Activated CD8-positive, alpha-beta memory T cell treated with anti-CD3 and anti-CD28 coated beads for 1 hour (primary cell): Measurements from ENCODE around the gene SLC22A6.
A peak's percentile ranks its signal among the peaks of the same experiment; 100 is the strongest.

Source experiments
- DNase-seq, 2 donors: peaks; one replicate each; pipeline ENCODE4 v3.0.0-alpha.2; 2020; ENCODE audit warnings: low read depth in 1 of 2; ENCODE audit errors: extremely low read depth in 1 of 2

The SLC22A6 gene, protein sequence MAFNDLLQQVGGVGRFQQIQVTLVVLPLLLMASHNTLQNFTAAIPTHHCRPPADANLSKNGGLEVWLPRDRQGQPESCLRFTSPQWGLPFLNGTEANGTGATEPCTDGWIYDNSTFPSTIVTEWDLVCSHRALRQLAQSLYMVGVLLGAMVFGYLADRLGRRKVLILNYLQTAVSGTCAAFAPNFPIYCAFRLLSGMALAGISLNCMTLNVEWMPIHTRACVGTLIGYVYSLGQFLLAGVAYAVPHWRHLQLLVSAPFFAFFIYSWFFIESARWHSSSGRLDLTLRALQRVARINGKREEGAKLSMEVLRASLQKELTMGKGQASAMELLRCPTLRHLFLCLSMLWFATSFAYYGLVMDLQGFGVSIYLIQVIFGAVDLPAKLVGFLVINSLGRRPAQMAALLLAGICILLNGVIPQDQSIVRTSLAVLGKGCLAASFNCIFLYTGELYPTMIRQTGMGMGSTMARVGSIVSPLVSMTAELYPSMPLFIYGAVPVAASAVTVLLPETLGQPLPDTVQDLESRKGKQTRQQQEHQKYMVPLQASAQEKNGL

DNA sequence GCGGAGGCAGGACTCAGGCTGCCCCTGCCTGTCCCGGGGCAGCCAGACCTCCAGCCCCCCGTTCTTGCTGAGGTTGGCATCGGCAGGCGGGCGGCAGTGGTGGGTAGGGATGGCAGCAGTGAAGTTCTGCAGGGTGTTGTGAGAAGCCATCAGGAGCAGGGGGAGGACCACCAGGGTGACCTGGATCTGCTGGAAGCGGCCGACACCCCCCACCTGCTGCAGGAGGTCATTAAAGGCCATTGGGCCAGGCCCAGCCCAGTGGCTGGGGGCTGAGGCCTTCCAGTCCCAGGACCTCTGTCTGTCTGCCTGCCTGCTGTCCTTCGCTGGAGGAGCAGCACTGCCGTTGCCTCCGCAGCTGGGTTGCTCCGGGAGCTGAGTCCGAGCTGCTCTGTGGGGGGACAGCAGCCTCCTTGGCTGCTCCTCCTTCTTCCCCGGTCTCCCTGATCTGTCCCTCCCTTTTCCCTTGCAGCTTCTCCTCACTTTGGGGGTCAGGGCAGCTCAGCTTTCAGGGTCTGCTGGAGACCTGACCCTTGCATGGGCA lies at the start of gene SLC22A6:
TSS of gene SLC22A6 (minus strand) at position 517 of the 541 bp plus-strand sequence. CDS start at position 240, 277 bp downstream.
- DNase-seq: no peak

DNA sequence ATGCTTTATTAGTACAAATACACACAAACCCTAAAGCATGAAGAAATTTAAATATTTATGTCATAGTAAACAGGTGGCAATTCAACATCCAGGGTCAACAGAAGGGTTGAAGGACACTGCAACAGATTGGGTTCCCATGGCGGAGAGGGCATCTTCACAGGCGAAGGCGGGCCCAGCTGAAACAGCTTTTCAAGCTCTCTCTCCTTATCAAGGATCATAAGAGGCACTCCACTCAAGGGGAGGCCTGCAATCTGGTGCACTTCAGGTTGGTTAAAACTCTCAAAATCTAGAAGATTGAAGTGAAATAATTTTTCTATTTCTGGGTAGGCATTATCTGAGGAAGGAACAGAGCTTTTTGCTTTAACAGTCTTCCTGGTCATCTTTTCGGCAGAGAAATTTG lies 47.7 kb upstream of the SLC22A6 start:
- DNase-seq: no peak

DNA sequence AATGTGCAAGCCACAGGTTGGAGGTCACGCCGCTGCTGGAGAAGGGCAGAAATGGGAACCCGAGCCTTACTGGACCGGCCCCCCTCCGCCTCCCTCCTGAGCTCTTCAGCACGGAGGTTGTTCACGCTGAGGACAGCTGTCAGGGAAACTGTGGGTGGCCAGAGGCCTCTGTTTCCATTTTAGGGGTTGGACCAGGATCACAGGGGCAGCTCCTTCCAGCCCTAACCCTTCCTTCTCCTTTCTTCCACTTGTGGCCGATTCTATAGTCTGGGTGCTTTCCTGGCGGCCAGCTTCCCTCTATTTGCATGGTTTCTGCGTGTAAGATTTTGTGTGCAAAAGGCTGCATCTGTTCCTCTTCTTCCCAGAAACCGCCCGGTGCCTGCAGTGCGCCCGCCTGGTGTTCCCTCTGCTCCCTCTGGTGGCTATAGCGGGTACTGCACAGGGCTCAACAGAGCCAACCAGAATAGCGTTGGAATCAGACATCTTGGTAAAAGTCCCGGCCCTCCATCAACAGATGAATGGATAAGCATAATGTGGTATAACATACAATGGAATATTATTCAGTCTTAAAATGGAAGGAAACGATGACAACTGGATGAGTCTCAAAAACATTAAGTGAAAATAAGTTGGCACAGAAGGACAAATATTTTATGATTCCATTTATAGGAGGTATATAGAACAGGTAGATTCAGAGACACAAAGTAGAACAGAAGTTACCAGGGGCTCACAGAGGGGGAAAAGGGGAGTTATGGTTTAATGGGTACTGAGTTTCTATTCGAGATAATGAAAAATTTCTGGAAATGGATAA lies 39.3 kb upstream of the SLC22A6 start:
- DNase-seq: peak; percentile 62 to 77

DNA sequence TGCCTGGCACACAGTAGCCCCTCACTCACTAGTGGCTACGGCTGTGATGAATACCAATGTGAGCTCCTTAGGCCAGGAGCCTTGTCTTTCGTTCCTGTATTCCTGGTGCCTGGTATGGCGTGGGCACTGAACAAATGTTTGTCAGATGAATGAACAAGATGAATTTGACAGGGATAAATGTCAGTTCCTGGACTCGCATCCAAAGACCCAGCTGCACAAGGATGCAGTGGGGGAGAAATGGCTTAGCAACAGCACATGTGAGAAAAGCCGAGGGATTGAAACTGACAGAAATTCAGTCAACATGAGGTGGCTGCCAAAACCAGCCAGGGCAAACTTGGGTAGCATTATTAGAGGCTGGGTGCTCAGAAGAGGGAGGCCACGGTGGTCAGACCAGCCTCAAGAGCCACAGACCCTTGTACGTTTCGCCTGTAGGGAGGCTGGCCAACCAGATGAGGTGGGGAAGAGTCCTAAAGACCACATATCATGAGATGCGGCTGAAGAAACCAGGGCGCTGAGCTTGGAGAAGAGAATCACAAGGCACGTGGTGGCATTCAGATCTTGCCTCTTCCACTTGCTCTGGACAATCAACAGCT lies 38.6 kb upstream of the SLC22A6 start:
- no peak for DNase-seq

DNA sequence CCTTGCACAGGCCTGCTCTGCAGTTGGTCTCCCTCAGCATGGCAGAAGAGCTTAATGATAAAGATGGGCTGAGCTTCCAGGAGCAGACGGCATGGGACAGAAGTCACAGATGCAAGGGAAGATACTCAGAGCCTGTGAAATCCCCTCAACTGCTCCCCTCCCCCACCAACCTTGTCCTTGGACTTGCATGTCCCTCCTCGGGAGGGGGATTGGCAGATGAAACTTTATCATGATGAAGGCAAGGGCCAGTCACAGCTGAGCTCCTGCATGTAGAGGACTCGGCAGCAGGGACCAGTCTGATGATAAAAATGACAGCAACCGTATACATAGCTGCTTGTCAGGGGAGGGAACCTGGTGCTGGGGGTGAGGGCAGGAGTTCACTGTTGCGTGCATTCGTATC lies 37.7 kb upstream of the SLC22A6 start:
- no peak for DNase-seq

DNA sequence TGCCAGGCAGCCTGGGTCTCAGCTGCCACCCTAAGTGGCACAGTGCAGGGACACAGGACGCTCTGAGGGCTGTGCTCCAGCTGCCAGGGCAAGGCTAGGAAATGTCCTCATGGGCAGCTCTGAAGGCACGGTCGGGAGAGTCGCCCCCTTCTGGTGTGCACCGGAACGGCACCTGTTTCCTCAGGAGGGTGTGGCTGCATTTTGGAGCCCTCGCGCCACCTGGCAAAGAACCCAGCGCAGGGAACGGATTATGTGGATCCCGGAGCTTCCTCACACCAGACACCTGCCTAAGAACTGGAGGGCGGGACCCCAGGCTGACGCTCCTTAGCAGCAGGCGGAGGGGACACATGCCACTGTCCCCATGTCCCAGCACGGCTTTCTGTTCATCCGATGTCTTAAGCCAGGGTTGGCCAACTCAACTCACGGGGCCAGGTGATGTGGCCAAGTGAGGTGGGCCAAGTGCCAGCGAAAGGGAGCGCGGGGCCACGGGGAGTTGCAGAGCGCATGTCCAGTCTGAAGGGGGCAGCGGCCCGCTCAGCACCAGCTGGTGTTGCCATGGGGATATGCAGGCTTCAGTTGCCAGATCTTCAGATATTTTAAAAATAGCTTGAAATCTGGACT lies 36.0 kb upstream of the SLC22A6 start:
- no peak for DNase-seq

DNA sequence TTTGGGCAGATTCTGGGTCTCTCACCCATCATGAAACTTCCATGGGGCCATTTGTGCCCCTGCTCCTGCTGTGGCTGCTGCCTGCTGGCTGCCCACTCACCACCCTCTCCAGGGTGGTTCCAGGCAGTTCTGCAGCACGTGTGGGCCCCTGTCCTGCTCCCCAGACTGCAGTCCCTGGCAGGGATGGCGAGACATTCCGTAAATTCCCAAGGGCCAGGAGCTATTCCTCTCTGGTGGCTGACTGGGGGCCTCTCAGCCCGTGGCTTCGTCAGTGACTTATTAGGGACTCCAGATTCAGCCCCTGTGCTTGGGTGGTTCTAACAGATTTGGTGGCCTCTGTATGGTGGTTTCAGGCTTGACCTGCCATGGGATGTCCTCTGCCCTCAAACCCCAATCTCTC lies 34.7 kb upstream of the SLC22A6 start:
- DNase-seq: no peak

DNA sequence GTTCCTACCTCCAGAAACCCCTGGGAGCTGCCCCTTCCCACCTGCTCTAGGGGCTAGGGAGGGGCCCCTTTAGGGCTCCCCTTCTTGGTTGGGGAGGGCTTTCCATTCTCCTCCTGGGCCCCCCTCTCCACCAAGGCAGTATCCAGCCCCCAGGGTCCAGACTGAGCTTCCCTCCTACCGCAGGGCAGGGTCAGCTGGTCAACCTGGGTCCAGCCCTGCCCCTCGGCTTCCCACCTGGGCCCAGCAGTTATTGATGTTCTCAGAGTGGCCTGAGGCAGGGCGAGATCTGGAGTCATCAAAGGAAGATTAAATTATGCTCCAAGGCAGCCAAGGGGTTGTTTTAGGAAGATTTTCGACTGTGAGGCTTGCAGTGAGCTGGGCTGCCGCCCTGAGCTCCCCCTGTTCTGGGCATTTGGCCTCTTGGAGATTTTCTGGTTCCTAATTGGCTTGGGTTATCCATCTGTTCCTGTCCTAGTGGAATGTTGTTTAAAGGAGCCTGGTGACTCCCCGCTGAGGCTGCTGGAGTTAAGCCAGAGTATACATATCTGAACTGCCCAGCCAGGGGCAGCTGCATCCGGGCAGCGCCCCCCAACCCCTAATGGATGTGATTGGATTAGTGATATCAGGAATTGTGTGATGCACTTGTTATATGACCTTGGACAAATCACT lies 32.7 kb upstream of the SLC22A6 start:
- DNase-seq: no peak

DNA sequence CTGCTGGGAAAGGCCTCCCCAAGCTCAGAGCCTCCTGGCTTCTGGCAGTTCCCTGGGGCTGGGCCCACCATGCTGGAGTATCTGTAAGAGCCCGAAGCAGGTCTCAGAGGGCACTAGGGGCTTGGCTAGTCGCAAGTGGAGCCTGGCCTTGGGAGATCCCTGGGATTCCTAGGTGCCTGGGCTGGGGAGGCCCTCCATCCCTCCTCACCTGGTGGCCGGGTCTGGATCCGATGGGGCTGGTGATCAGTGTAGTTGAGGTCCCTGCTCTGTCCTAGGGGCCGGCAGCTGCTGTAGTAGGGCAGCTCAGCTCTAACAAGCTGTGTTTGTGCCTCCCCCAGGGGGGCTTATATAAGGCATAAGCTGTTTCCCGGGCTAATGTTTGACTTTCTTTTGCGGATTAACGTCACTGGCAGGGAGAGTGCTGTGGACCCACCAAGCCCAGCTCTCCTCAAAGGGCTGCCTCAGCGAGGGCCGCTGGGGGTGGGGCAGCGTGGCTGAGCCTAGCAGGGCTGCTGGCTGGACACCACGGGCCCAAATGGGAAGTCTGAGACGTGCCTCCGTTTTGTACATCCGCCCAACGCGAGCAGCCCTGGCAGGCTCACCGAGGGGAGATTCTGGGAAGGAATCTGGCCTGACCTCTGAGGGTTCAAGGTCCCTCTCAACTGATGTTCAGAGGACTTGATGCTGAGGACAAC lies 30.9 kb upstream of the SLC22A6 start, which contains the start of gene SLC22A8:
TSS of gene SLC22A8 (minus strand) at position 321 of the 695 bp plus-strand sequence. CDS start 883 bp downstream, outside the sequence.
- DNase-seq: no peak

DNA sequence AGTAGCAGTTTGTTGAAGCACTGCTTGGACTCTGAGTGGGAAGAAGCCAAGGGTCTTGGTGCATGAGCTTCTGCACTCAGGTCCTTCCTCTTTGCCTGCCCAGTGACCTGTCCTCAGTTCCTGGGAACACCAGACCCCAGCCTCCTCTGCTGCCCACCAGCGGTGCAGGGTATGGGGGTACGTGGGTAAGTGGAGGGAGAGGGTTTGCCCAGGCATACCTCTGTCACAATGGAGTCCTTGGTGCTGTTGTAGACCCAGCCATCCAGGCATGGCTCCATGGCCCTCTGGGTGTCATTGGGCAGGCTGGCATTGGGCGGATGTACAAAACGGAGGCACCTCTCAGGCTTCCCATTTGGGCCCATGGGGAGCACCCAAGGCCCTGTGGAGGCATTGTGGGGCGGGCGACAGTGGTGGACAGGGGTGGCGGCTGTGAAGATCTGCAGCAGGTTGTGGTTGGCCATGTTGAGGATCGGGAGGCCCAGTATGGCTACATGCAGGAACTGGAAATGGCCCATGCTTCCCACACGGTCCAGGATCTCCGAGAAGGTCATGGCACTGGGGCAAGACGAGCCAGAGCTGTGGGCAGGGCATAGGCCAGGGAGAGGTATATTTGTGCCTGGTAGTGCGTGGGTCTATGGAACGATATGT lies 29.8 kb upstream of the SLC22A6 start:
- no peak for DNase-seq

DNA sequence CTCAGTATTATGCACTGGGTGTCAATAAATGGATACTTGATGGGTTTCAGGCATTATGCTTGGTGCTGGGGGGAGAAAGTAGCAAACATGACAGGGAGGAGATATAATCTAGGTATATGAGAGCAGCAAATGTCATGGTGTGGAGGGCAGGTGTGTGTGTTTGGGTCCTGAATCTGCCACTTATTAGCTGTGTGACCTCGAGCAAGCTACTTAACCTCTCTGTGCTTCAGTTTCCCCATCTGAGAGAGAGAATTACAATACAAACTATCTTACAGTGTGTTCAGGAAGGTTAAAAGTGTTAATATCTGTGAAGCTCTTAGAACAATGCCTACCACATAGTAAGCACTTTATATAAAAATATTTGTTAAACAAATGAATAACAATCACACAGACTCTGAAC lies 28.1 kb upstream of the SLC22A6 start:
- no peak for DNase-seq

DNA sequence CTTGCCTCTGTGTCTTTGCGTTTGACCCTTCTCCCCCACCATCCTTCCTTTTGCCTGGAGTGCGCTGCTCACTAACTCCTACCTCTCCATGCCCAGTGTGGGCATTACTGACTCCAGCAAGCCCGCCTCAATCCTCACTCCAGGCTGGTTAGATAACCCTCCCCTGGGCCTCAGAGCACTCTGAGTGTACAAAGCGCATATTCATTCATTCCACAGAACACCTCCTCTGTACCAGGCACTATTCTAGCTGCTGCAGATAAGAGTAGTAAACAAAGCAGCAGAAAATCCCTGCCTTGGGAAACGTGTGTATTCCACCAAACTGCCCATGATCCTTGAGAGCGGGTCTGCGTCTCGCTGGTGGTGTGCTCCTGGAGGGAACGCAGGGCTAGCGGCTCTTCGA lies 27.7 kb upstream of the SLC22A6 start:
- DNase-seq: no peak

DNA sequence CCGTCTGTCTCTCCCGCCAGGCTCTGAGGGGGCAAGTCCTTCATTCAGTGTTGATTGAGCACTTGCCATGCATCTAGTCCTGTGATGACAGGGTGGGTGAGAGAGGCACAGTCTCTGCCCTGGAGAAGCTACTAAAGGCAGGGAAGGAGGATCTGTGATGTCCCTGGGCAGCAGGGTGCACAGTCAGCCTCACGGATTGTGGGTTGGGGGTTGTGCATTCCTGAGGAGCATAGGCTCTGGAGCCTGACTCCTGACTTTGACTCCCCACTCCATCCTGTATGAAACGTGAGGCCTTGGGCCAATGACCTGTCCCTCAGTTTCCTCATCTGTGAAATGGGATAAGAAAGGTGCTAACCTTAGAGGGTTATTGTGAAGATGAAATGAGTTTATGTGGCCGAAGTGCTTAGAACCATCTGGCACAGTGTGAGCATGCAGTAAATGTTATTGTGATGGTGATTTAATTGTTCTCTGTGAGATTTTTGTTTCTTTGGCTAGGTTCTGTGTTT lies 26.2 kb upstream of the SLC22A6 start:
- DNase-seq: no peak

DNA sequence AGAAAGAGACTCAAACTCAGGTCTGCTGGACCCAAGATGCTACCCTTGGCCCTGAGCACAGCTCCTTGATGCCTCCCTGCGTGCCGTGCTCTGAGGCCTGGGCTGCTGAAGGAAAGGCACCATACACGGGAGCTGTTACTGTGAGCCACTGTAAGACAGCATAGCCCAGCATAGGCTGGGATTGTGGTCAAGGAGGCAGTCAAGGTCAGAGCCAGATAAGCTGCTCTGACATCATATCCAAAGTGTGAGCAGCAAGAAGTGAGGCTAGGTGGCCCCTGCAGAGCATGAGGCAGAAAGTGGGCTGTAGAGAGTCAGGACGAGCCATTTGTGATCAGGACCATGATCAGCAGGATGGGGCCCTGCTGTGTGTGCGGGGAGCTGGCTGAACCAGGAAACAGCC lies 23.2 kb upstream of the SLC22A6 start:
- DNase-seq: no peak

DNA sequence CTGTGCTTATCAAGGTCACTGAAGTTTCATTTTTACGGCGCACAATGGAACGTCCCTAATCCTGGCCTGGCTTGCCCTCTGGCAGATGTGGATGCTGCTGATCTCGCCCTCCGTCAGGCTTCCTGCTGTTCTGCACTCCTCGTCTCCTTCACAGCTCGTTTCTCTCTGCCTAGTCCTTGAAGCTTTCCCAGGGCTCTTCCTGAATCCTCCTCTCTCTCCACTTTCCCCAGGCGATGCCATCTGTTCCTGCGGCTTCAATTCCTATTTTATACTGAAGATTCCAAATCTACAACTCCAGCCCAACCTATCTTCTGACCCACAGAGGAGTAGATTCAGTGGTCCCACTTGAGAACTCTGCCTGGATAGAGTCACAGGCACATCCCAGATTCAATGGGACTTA lies 16.7 kb upstream of the SLC22A6 start:
- no peak for DNase-seq

DNA sequence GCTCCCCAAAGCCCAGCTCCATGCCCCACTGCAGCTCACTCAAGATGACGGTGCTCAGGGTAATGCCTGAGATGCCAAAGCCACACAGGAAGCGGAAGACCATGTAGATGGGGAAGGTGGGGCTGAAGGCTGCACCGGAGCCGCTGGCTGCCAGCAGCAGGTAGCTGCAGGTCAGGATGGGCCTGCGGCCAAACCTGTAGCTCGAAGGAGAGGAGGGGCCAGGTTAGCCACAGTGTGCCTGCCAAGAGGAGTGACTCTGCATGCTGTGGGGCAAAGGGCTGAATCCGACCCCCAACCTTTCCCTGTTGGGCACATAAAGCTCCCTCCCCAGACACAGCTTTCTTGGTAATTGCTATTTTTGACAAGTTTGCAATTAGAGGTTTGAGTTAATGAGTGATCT lies 14.9 kb upstream of the SLC22A6 start:
- DNase-seq: no peak

DNA sequence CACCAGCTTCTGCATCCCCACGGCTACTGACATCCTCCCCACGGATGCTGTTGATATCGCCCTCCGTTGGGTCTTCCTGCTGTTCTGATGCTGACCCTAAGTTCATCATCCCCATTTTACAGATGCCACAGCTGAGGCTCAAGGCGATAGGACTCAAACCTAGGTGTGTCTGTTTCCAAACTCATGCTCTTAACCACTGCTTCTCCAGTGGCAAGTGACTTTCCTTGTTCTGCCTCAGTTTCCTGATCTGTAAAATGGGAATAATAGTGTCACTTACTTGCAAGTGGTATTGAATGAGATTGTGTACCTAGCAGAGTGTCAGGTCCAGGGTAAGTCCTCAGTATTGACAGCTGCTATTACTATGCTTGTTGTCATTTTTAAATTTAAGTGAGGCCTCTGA lies 14.4 kb upstream of the SLC22A6 start:
- no peak for DNase-seq

DNA sequence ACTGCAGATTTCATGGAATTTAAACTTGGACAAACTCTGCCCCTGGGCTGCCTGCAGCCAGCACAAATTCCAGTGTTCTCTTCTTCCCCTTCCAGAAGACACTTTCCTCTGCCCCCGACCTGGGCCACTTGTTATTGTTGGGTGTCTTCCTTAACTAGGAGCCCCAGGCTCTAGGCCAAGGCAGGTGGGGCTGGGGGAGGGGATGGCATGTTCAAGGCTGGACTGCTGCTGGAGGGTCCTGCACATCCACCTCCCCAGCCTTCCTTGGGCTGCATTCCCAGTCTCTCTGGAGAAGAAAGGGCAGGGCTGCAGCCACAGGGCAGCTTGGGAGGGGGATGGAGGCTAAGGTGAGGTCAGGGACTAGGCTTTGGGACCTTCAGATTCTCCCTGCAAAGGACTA lies 11.5 kb upstream of the SLC22A6 start:
- DNase-seq: no peak

DNA sequence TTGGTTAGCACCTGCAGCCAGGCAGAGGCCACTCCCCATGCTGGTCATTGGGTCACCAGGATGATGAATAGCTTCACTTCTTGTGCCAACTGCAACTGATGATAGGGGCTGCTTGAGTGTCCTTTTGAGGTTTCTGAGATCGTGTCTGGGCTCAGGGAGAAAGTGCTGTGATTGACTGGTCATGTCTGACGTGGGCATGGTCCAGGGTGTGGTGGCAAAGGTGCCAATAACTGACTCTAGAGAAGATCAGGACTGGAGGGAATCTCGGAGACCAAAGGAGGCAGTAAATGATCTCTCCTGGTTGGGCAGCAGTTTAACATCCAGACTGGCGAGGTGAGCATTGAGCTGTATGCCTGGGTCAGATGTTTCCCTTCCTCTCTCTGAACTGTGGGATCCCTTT lies 10.0 kb upstream of the SLC22A6 start:
- no peak for DNase-seq
